ENCODE data around the gene LMO1. TPM values are rescaled to one million over a fixed set of nuclear protein-coding genes. Genes with fewer than 3 reads are reported as not detected.

LMO1 gene
- total and polyA plus RNA-seq, 4 donors = not detected

DNA sequence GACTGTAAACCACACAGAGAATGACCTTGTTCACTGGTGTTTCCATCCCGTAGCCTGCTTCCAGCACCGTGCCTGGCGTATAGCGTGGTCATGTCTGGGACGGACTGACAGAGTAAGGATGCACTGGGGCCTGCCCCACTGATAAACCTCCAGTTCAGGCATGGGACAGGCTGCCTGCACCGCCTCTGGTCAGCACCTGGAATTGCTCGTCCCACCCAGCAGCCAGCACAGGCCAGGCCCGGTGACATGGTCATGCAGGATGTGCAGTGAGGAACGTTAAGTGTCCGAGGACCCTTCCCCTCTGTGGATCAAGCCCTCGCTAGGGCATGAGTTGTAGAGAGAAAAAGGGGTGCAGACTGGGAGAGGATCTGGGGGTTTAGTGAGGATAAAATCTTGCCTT, 44.8 kb downstream of the LMO1 start:
- WGBS = 57% methylated on average over 11 of the region's 11 CpGs
- H3K27me3 ChIP-seq (ENCODE audit: control insufficient read depth in 4 of 4, insufficient read depth in 4 of 4, low read length in 3 of 4) = no peaks in the 10 kb centered on the region

DNA sequence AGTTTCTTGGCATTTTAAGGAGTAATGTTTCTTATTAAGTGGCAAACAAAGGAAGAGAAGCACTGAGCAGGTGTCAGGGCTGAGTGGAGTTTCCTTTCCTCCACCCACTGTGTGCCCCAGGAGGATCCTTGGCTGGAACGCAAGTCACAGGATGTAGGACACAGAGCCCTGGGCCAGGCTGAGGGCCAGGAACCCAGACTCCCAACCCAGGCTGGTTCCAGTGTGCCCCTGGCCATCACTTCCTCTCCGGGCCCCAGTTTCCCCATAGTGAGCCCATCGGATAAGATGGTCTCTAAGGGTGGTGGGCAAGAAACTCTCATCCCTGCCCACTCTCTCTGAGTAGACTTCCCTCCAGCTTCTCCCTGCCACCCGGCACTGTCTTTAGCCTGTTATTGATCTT, 45.3 kb downstream of the LMO1 start:
- H3K4me1 ChIP-seq (ENCODE audit: control insufficient read depth in 4 of 4, insufficient read depth in 4 of 4, low read length in 3 of 4) = no peaks in the 10 kb centered on the region
- no peak overlapping the region for H3K9ac ChIP-seq (ENCODE audit: low read depth in 1 of 2, low read length in 2 of 2)
- no peaks in the 10 kb centered on the region for H3K36me3 ChIP-seq (ENCODE audit: control insufficient read depth in 4 of 4, insufficient read depth in 3 of 4, low read depth in 1 of 4, low read length in 3 of 4)
- H3K9me3 ChIP-seq (ENCODE audit: control insufficient read depth in 4 of 4, low read length in 3 of 4) = peaks cover 0 to 1% (median 0%) of the 10 kb centered on the region in 4 donors
- no peak overlapping the region for H3K4me3 ChIP-seq (ENCODE audit: low read depth in 1 of 3, low read length in 3 of 3)
- no peak for DNase-seq (ENCODE audit: low spot score)
- H3K27me3 ChIP-seq (ENCODE audit: control insufficient read depth in 4 of 4, insufficient read depth in 4 of 4, low read length in 3 of 4) = no peaks in the 10 kb centered on the region
- H3K27ac ChIP-seq (ENCODE audit: low read depth in 1 of 2, low read length in 2 of 2) = no peak overlapping the region
- WGBS = 73% methylated on average over 4 of the region's 4 CpGs
- TF ChIP-seq FOXA2 (IDR thresholded peaks at IDR 0.05) (no peak), HNF4G (IDR thresholded peaks at IDR 0.05) (no peak), EGR1 (IDR thresholded peaks at IDR 0.05; ENCODE audit: low read depth in 2 of 2) (no peak), NR2F2 (IDR thresholded peaks at IDR 0.05) (no peak), SP1 (IDR thresholded peaks at IDR 0.05) (no peak), YY1 (IDR thresholded peaks at IDR 0.05) (no peak), TAF1 (conservative IDR thresholded peaks at IDR 0.05) (no peak)
- TF ChIP-seq, protein P1, sequence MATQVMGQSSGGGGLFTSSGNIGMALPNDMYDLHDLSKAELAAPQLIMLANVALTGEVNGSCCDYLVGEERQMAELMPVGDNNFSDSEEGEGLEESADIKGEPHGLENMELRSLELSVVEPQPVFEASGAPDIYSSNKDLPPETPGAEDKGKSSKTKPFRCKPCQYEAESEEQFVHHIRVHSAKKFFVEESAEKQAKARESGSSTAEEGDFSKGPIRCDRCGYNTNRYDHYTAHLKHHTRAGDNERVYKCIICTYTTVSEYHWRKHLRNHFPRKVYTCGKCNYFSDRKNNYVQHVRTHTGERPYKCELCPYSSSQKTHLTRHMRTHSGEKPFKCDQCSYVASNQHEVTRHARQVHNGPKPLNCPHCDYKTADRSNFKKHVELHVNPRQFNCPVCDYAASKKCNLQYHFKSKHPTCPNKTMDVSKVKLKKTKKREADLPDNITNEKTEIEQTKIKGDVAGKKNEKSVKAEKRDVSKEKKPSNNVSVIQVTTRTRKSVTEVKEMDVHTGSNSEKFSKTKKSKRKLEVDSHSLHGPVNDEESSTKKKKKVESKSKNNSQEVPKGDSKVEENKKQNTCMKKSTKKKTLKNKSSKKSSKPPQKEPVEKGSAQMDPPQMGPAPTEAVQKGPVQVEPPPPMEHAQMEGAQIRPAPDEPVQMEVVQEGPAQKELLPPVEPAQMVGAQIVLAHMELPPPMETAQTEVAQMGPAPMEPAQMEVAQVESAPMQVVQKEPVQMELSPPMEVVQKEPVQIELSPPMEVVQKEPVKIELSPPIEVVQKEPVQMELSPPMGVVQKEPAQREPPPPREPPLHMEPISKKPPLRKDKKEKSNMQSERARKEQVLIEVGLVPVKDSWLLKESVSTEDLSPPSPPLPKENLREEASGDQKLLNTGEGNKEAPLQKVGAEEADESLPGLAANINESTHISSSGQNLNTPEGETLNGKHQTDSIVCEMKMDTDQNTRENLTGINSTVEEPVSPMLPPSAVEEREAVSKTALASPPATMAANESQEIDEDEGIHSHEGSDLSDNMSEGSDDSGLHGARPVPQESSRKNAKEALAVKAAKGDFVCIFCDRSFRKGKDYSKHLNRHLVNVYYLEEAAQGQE (IDR thresholded peaks at IDR 0.05) = no peak
- TF ChIP-seq, protein P2, sequence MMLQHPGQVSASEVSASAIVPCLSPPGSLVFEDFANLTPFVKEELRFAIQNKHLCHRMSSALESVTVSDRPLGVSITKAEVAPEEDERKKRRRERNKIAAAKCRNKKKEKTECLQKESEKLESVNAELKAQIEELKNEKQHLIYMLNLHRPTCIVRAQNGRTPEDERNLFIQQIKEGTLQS (IDR thresholded peaks at IDR 0.05) = no peak

More for the DNA sequence above, 44.8 kb downstream of the LMO1 start:
- DNase-seq (ENCODE audit: low spot score) = no peak
- H3K4me3 ChIP-seq (ENCODE audit: low read depth in 1 of 3, low read length in 3 of 3) = no peak overlapping the region
- no peak overlapping the region for H3K9ac ChIP-seq (ENCODE audit: low read depth in 1 of 2, low read length in 2 of 2)
- H3K9me3 ChIP-seq (ENCODE audit: control insufficient read depth in 4 of 4, low read length in 3 of 4) = peaks cover 0 to 1% (median 0%) of the 10 kb centered on the region in 4 donors
- H3K36me3 ChIP-seq (ENCODE audit: control insufficient read depth in 4 of 4, insufficient read depth in 3 of 4, low read depth in 1 of 4, low read length in 3 of 4) = no peaks in the 10 kb centered on the region
- TF ChIP-seq, protein P3, sequence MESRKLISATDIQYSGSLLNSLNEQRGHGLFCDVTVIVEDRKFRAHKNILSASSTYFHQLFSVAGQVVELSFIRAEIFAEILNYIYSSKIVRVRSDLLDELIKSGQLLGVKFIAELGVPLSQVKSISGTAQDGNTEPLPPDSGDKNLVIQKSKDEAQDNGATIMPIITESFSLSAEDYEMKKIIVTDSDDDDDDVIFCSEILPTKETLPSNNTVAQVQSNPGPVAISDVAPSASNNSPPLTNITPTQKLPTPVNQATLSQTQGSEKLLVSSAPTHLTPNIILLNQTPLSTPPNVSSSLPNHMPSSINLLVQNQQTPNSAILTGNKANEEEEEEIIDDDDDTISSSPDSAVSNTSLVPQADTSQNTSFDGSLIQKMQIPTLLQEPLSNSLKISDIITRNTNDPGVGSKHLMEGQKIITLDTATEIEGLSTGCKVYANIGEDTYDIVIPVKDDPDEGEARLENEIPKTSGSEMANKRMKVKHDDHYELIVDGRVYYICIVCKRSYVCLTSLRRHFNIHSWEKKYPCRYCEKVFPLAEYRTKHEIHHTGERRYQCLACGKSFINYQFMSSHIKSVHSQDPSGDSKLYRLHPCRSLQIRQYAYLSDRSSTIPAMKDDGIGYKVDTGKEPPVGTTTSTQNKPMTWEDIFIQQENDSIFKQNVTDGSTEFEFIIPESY (IDR thresholded peaks at IDR 0.05) = no peak
- TF ChIP-seq SP1 (IDR thresholded peaks at IDR 0.05) (no peak), FOXA2 (IDR thresholded peaks at IDR 0.05) (no peak), YY1 (IDR thresholded peaks at IDR 0.05) (no peak), FOXA1 (IDR thresholded peaks at IDR 0.05) (no peak), HNF4G (IDR thresholded peaks at IDR 0.05) (no peak), TAF1 (conservative IDR thresholded peaks at IDR 0.05) (no peak), HNF4A (conservative IDR thresholded peaks at IDR 0.05) (no peak), RAD21 (IDR thresholded peaks at IDR 0.05) (no peak), NR2F2 (IDR thresholded peaks at IDR 0.05) (no peak), EGR1 (IDR thresholded peaks at IDR 0.05; ENCODE audit: low read depth in 2 of 2) (no peak), GABPA (IDR thresholded peaks at IDR 0.05 in 1 of 2, conservative IDR thresholded peaks at IDR 0.05 in 1 of 2) (no peak)
- TF ChIP-seq, protein P2 (IDR thresholded peaks at IDR 0.05) = no peak
- TF ChIP-seq, protein P4, sequence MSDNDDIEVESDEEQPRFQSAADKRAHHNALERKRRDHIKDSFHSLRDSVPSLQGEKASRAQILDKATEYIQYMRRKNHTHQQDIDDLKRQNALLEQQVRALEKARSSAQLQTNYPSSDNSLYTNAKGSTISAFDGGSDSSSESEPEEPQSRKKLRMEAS (IDR thresholded peaks at IDR 0.05) = no peak
- TF ChIP-seq, protein P1 (IDR thresholded peaks at IDR 0.05) = no peak
- TF ChIP-seq, protein P5, sequence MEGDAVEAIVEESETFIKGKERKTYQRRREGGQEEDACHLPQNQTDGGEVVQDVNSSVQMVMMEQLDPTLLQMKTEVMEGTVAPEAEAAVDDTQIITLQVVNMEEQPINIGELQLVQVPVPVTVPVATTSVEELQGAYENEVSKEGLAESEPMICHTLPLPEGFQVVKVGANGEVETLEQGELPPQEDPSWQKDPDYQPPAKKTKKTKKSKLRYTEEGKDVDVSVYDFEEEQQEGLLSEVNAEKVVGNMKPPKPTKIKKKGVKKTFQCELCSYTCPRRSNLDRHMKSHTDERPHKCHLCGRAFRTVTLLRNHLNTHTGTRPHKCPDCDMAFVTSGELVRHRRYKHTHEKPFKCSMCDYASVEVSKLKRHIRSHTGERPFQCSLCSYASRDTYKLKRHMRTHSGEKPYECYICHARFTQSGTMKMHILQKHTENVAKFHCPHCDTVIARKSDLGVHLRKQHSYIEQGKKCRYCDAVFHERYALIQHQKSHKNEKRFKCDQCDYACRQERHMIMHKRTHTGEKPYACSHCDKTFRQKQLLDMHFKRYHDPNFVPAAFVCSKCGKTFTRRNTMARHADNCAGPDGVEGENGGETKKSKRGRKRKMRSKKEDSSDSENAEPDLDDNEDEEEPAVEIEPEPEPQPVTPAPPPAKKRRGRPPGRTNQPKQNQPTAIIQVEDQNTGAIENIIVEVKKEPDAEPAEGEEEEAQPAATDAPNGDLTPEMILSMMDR (IDR thresholded peaks at IDR 0.05; ENCODE audit: low read depth, low read length, missing input control) = no peak
- no peak overlapping the region for H3K27ac ChIP-seq (ENCODE audit: low read depth in 1 of 2, low read length in 2 of 2)
- no peaks in the 10 kb centered on the region for H3K4me1 ChIP-seq (ENCODE audit: control insufficient read depth in 4 of 4, insufficient read depth in 4 of 4, low read length in 3 of 4)
